PC-3 (cell line): ENCODE data around the gene SNX13.

ENCODE experiments used
- CTCF ChIP-seq: fragments of 300-600 bp; sonication (generic); conservative IDR thresholded peaks from 2 replicates; pipeline ENCODE4 v1.5.1; 2017; ENCODE audit warnings: antibody characterized with exemption, low read depth, mild to moderate bottlenecking, low read length
- EZH2 ChIP-seq: fragments of 300-600 bp; sonication (generic); IDR thresholded peaks from one replicate; pipeline ENCODE4 v1.6.1; 2017; ENCODE audit warnings: antibody characterized with exemption, mild to moderate bottlenecking, low read length; ENCODE audit not compliant: unreplicated experiment
- EZH2phosphoT487 ChIP-seq: fragments of 300-600 bp; sonication (generic); IDR thresholded peaks from 2 replicates; pipeline ENCODE4 v1.6.1; 2018; ENCODE audit warnings: mild to moderate bottlenecking, antibody characterized with exemption, low read length, borderline replicate concordance

- TF ChIP-seq CTCF (no peak), EZH2 (no peak), EZH2phosphoT487 (no peak)
Observed at GRCh38 chr7:17772581-17773288, 167.6 kb downstream of the SNX13 start.
